NB4 (cell line): ENCODE results near the gene MADD.
A peak's percentile ranks its signal among the peaks of the same experiment; 100 is the strongest.

Source experiments
- DNase-seq: peaks from one replicate; pipeline ENCODE4 v3.0.0; 2010; ENCODE audit warnings: low read depth
- H3K4me3 ChIP-seq: one replicate; pipeline ENCODE4 v1.5.1; 2011; ENCODE audit warnings: mild to moderate bottlenecking, low read depth, low read length, moderate library complexity
- CTCF ChIP-seq: IDR thresholded peaks from one replicate; pipeline ENCODE4 v1.5.1; 2012; ENCODE audit warnings: low read depth, low read length
- MAX ChIP-seq: IDR thresholded peaks from 2 replicates; pipeline ENCODE4 v1.6.1; 2011; ENCODE audit warnings: low read depth, low read length
- MYC ChIP-seq: IDR thresholded peaks from 2 replicates; pipeline ENCODE4 v1.6.1; 2011; ENCODE audit warnings: low read depth, low read length
- POLR2A ChIP-seq: IDR thresholded peaks from 2 replicates; pipeline ENCODE4 v1.6.1; 2011; ENCODE audit warnings: mild to moderate bottlenecking; ENCODE audit not compliant: insufficient read length; ENCODE audit errors: extremely low read depth

Gene MADD

DNA sequence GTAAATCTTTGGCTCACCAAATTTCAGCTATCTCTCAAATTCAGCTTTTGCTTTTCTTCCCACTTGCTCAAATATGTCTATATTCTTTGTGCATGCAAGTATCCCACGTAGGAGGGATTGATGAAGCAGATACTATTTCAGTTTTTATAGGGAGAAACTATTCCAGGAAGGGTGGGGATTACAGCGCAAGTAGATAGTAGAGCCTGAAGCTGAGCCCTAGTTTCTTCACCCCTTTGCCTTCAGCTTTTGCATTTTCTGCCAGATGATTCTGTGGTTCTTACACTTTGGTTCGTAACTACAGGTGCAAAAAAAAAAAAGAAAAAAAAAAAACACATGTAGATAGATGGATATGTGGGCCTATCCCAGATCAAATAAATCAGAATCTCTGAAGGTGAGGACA, 18.2 kb upstream of the MADD start:
- TF ChIP-seq MAX = no peak
- no peak for TF ChIP-seq POLR2A
- TF ChIP-seq CTCF = no peak
- TF ChIP-seq MYC = no peak
- no peak for DNase-seq
- no peak overlapping the region for H3K4me3 ChIP-seq

GRCh38 chr11:47253660-47254059, 16.3 kb upstream of the MADD start:
- H3K4me3 ChIP-seq = no peak overlapping the region
- no peak for DNase-seq

DNA sequence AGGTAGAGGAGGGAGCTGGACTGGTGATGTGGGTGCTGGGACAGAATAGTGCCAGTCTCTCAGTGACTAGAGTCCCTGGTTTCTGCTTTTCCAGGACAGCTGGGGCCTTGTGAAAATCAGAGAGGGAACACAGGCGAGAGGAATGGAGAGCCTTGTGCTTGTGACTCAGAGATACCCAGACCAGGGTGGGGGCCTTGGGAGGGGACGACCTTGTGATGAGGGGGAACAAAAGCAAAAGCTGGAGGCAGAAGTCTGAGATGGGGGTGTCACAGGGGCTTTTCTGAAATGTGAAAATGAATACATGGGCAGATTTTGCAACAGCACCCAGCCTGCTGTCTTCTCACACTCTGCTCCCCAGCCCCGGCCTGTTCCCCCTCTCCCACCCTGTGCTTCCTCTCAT, 15.5 kb upstream of the MADD start:
- TF ChIP-seq POLR2A = no peak
- TF ChIP-seq MAX = no peak
- no peak for TF ChIP-seq CTCF
- TF ChIP-seq MYC = no peak
- DNase-seq = peak; percentile 25
- H3K4me3 ChIP-seq = no peak overlapping the region

More at GRCh38 chr11:47253660-47254059, 16.3 kb upstream of the MADD start:
- TF ChIP-seq POLR2A = no peak
- no peak for TF ChIP-seq CTCF

- no peak for DNase-seq
- TF ChIP-seq MAX = no peak
- H3K4me3 ChIP-seq = no peak overlapping the region
These were observed 13.6 kb upstream of the MADD start for GRCh38 chr11:47256374-47256773.

DNA sequence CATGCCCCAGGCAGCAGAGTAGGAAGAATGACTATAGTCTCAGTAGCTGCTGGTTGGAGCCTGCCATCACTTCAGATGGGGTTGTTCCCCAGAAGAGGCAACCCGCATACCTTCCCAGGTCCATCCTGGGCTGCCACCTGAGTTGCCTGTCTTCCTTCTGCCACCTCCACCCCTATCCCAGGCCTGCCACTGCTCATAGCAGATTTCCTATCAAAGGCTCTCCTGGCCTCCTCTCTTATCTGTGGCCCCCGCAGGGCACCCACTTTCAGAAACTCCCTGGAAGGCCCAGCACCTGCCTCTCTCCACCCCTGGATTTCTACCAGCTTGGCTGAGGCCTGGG, 12.8 kb upstream of the MADD start:
- no peak for DNase-seq
- TF ChIP-seq POLR2A = no peak
- no peak for TF ChIP-seq MAX
- TF ChIP-seq MYC = no peak
- TF ChIP-seq CTCF = no peak
- no peak overlapping the region for H3K4me3 ChIP-seq

GRCh38 chr11:47257517-47258316, 12.2 kb upstream of the MADD start, which contains the start of gene NR1H3:
Gene NR1H3, plus strand, starts transcription at chr11:47257996. Its CDS starts 1,221 bp downstream, at chr11:47259217.
- TF ChIP-seq CTCF = peak; percentile 63
- TF ChIP-seq POLR2A = peak; percentile 13
- peak; percentile 53; the same call in 1 of the 2 replicates for TF ChIP-seq MYC
- peak; percentile 11; the same call in 1 of the 2 replicates for TF ChIP-seq MAX
- H3K4me3 ChIP-seq = peak within 1 kb of the TSS; percentile 49
- DNase-seq = peak; percentile 93
